ENCODE measurements around the gene RAB30.

Gene RAB30, protein sequence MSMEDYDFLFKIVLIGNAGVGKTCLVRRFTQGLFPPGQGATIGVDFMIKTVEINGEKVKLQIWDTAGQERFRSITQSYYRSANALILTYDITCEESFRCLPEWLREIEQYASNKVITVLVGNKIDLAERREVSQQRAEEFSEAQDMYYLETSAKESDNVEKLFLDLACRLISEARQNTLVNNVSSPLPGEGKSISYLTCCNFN

GRCh38 chr11:83071567-83072349 lies at the start of gene RAB30:
TSS of gene RAB30 (minus strand) at chr11:83071897. CDS start at chr11:82997316, 74,581 bp downstream.
- ATAC-seq (replicated peaks; ENCODE audit: extremely low read depth, poor library complexity, severe bottlenecking) (peak; percentile 97), DNase-seq (ENCODE audit: low spot score in 2 of 2) (peak; percentile 78 to 94)
- Mint-ChIP-seq H3K27ac (ENCODE audit: low read depth) (no peak within 1 kb of the TSS), H3K9me3 (no peaks in the 10 kb centered on the region), H3K4me3 (no peak within 1 kb of the TSS), H3K36me3 (ENCODE audit: insufficient read depth) (peaks cover 9% of the 10 kb centered on the region), H3K4me1 (peaks cover 28% of the 10 kb centered on the region), H3K27me3 (no peaks in the 10 kb centered on the region)

GRCh38 chr11:83120327-83120726 lies 48.6 kb upstream of the RAB30 start:
- ATAC-seq (replicated peaks; ENCODE audit: extremely low read depth, poor library complexity, severe bottlenecking) (no peak), DNase-seq (ENCODE audit: low spot score in 2 of 2) (no peak)
- Mint-ChIP-seq H3K27me3 (no peaks in the 10 kb centered on the region), H3K4me3 (no peak overlapping the region), H3K27ac (ENCODE audit: low read depth) (peak overlapping the region; percentile 57), H3K9me3 (no peaks in the 10 kb centered on the region), H3K36me3 (ENCODE audit: insufficient read depth) (no peaks in the 10 kb centered on the region), H3K4me1 (peaks cover 34% of the 10 kb centered on the region)

- Mint-ChIP-seq H3K27me3 (no peaks in the 10 kb centered on the region), H3K36me3 (ENCODE audit: insufficient read depth) (no peaks in the 10 kb centered on the region), H3K9me3 (no peaks in the 10 kb centered on the region), H3K27ac (ENCODE audit: low read depth) (peak overlapping the region; percentile 89), H3K4me3 (no peak overlapping the region), H3K4me1 (peaks cover 43% of the 10 kb centered on the region)
- no peak for ATAC-seq (replicated peaks; ENCODE audit: extremely low read depth, poor library complexity, severe bottlenecking)
- DNase-seq (ENCODE audit: low spot score in 2 of 2), result no peak
Measured at GRCh38 chr11:83119216-83119615, 47.5 kb upstream of the RAB30 start.

- Mint-ChIP-seq H3K4me3 (no peak overlapping the region), H3K27me3 (no peaks in the 10 kb centered on the region), H3K4me1 (peaks cover 43% of the 10 kb centered on the region), H3K36me3 (ENCODE audit: insufficient read depth) (no peaks in the 10 kb centered on the region), H3K27ac (ENCODE audit: low read depth) (peak overlapping the region; percentile 89), H3K9me3 (no peaks in the 10 kb centered on the region)
- no peak for ATAC-seq (replicated peaks; ENCODE audit: extremely low read depth, poor library complexity, severe bottlenecking)
- DNase-seq (ENCODE audit: low spot score in 2 of 2), result no peak
Measured at GRCh38 chr11:83118814-83119213, 47.1 kb upstream of the RAB30 start.

DNA sequence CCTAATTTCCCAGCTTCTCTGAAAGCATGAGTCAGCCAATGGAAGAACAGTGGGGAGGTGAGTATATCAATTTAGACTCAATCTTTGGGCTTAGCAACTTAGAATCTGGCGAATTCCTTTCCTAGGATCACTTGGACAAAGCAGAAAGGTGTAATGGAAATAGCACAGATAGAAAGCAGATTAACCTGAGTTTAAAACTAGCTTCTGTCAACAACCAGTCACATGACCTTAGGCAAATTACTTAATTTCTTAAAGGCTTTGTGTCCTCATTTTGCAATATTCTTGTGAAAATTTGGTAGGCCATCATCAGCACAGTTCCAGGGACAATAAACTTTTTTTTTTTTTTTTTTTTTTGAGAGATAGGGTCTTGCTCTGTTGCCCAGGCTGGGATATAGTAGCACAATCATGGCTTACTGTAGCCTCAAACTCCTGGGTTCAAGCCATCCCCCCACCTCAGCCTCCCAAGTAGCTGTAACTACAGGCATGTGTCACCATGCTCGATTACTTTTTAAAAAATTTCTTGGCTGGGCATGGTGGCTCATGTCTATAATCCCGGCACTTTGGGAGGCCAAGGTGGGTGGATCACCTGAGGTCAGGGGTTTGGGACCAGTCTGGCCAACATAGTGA lies 44.4 kb upstream of the RAB30 start:
- Mint-ChIP-seq H3K27me3 (no peaks in the 10 kb centered on the region), H3K36me3 (ENCODE audit: insufficient read depth) (no peaks in the 10 kb centered on the region), H3K4me1 (peaks cover 29% of the 10 kb centered on the region), H3K4me3 (peak overlapping the region; percentile 72), H3K27ac (ENCODE audit: low read depth) (no peak overlapping the region), H3K9me3 (no peaks in the 10 kb centered on the region)
- DNase-seq (ENCODE audit: low spot score in 2 of 2) (no peak), ATAC-seq (replicated peaks; ENCODE audit: extremely low read depth, poor library complexity, severe bottlenecking) (no peak)

DNA sequence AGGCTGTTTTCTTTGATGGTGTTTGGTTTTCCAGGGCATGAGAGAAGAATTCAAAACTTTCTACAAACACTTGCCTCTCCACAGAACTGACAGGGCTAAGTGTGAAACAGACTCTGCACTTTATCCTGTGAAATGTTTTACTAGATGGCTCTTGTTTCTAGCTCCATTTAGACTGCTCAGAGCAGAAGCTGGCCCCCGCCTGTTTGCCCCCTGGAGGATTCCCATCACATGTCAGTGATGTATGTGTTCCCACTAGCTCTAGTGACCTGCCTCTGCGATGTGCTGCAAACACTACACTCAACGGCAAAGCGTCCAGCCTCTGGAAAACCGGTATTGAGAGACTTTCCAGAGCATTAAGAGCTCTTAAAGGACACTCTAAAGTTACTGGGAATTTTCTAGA lies 43.9 kb upstream of the RAB30 start:
- Mint-ChIP-seq H3K4me1 (peaks cover 29% of the 10 kb centered on the region), H3K4me3 (peak overlapping the region; percentile 23), H3K27ac (ENCODE audit: low read depth) (no peak overlapping the region), H3K9me3 (no peaks in the 10 kb centered on the region), H3K27me3 (no peaks in the 10 kb centered on the region), H3K36me3 (ENCODE audit: insufficient read depth) (no peaks in the 10 kb centered on the region)
- DNase-seq (ENCODE audit: low spot score in 2 of 2) (no peak), ATAC-seq (replicated peaks; ENCODE audit: extremely low read depth, poor library complexity, severe bottlenecking) (no peak)

GRCh38 chr11:83115026-83115425 lies 43.3 kb upstream of the RAB30 start:
- ATAC-seq (replicated peaks; ENCODE audit: extremely low read depth, poor library complexity, severe bottlenecking), result no peak
- Mint-ChIP-seq H3K27ac (ENCODE audit: low read depth) (no peak overlapping the region), H3K9me3 (no peaks in the 10 kb centered on the region), H3K36me3 (ENCODE audit: insufficient read depth) (no peaks in the 10 kb centered on the region), H3K27me3 (no peaks in the 10 kb centered on the region), H3K4me3 (no peak overlapping the region), H3K4me1 (peaks cover 29% of the 10 kb centered on the region)
- DNase-seq (ENCODE audit: low spot score in 2 of 2), result no peak

- Mint-ChIP-seq H3K27ac (ENCODE audit: low read depth) (no peak overlapping the region), H3K36me3 (ENCODE audit: insufficient read depth) (peaks cover 2% of the 10 kb centered on the region), H3K4me3 (no peak overlapping the region), H3K9me3 (no peaks in the 10 kb centered on the region), H3K4me1 (peaks cover 15% of the 10 kb centered on the region), H3K27me3 (no peaks in the 10 kb centered on the region)
- DNase-seq (ENCODE audit: low spot score in 2 of 2), result no peak
- no peak for ATAC-seq (replicated peaks; ENCODE audit: extremely low read depth, poor library complexity, severe bottlenecking)
Measured at GRCh38 chr11:83112886-83113285, 41.2 kb upstream of the RAB30 start.

- Mint-ChIP-seq H3K27ac (ENCODE audit: low read depth) (no peak overlapping the region), H3K4me1 (no peaks in the 10 kb centered on the region), H3K27me3 (no peaks in the 10 kb centered on the region), H3K4me3 (no peak overlapping the region), H3K9me3 (no peaks in the 10 kb centered on the region), H3K36me3 (ENCODE audit: insufficient read depth) (peaks cover 2% of the 10 kb centered on the region)
- no peak for ATAC-seq (replicated peaks; ENCODE audit: extremely low read depth, poor library complexity, severe bottlenecking)
- no peak for DNase-seq (ENCODE audit: low spot score in 2 of 2)
Measured at GRCh38 chr11:83105168-83105567, 33.5 kb upstream of the RAB30 start.

GRCh38 chr11:83102834-83103233 lies 31.1 kb upstream of the RAB30 start:
- ATAC-seq (replicated peaks; ENCODE audit: extremely low read depth, poor library complexity, severe bottlenecking) (no peak), DNase-seq (ENCODE audit: low spot score in 2 of 2) (no peak)
- no peaks in the 10 kb centered on the region for H3K9me3 Mint-ChIP-seq
- H3K27ac Mint-ChIP-seq (ENCODE audit: low read depth), result no peak overlapping the region
- H3K36me3 Mint-ChIP-seq (ENCODE audit: insufficient read depth), result no peaks in the 10 kb centered on the region
- no peaks in the 10 kb centered on the region for H3K4me1 Mint-ChIP-seq
- no peak overlapping the region for H3K4me3 Mint-ChIP-seq
- H3K27me3 Mint-ChIP-seq, result no peaks in the 10 kb centered on the region

- ATAC-seq (replicated peaks; ENCODE audit: extremely low read depth, poor library complexity, severe bottlenecking) (no peak), DNase-seq (ENCODE audit: low spot score in 2 of 2) (no peak)
- Mint-ChIP-seq H3K36me3 (ENCODE audit: insufficient read depth) (no peaks in the 10 kb centered on the region), H3K4me1 (no peaks in the 10 kb centered on the region), H3K9me3 (no peaks in the 10 kb centered on the region), H3K4me3 (no peak overlapping the region), H3K27ac (ENCODE audit: low read depth) (no peak overlapping the region), H3K27me3 (no peaks in the 10 kb centered on the region)
Measured at GRCh38 chr11:83097429-83098075, 25.9 kb upstream of the RAB30 start.

DNA sequence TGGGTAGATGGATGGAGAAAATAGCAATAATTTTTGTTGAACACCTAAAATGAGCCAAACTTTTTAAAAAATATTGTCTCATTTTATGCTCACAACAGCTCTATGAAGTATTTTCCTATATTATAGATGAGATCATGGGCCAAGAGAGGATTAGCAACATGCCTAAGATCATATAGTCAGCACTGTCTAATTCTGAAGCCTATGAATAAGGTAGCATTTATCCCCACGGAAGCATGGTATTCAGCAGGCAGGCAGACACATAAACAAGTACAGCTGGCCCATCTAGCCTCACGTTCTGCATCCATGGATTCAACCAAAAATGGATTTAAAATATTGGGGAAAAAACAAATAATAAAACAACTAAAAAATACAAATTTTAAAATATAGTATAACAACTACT lies 21.9 kb upstream of the RAB30 start:
- ATAC-seq (replicated peaks; ENCODE audit: extremely low read depth, poor library complexity, severe bottlenecking), result no peak
- Mint-ChIP-seq H3K4me1 (no peaks in the 10 kb centered on the region), H3K9me3 (no peaks in the 10 kb centered on the region), H3K27ac (ENCODE audit: low read depth) (no peak overlapping the region), H3K36me3 (ENCODE audit: insufficient read depth) (no peaks in the 10 kb centered on the region), H3K27me3 (no peaks in the 10 kb centered on the region), H3K4me3 (no peak overlapping the region)
- no peak for DNase-seq (ENCODE audit: low spot score in 2 of 2)

Data from central memory CD8-positive, alpha-beta T cell (primary cell).